ENCODE data around the gene PREPL. TPM values are rescaled to one million over a fixed set of nuclear protein-coding genes. Genes with fewer than 3 reads are reported as not detected.
"Not testable (repeated sequence)": the region's sequence is repeated elsewhere in the genome, so short reads cannot be mapped to it uniquely, and the experiment has no call there.

Gene PREPL
- total RNA-seq, 1 donor: 68.2 TPM

GRCh38 chr2:44314362-44314761, 46.9 kb downstream of the PREPL start:
- TF ChIP-seq CTCF (IDR thresholded peaks at IDR 0.05; ENCODE audit: insufficient read depth, low read depth, low read length): no peak
- H3K4me3 ChIP-seq (ENCODE audit: low read depth, low read length): no peak overlapping the region

GRCh38 chr2:44310287-44310686, 51.0 kb downstream of the PREPL start:
- TF ChIP-seq CTCF (IDR thresholded peaks at IDR 0.05; ENCODE audit: insufficient read depth, low read depth, low read length): no peak
- no peak overlapping the region for H3K4me3 ChIP-seq (ENCODE audit: low read depth, low read length)
- DNase-seq (ENCODE audit: low read depth): no peak

More at GRCh38 chr2:44314362-44314761, 46.9 kb downstream of the PREPL start:
- no peak for DNase-seq (ENCODE audit: low read depth)

- DNase-seq (ENCODE audit: low read depth): no peak
These were observed 55.4 kb downstream of the PREPL start for GRCh38 chr2:44305882-44306281.

GRCh38 chr2:44304258-44304657, 57.0 kb downstream of the PREPL start:
- DNase-seq (ENCODE audit: low read depth): no peak
- no peak overlapping the region for H3K4me3 ChIP-seq (ENCODE audit: low read depth, low read length)
- TF ChIP-seq CTCF (IDR thresholded peaks at IDR 0.05; ENCODE audit: insufficient read depth, low read depth, low read length): no peak

More at GRCh38 chr2:44305882-44306281, 55.4 kb downstream of the PREPL start:
- H3K4me3 ChIP-seq (ENCODE audit: low read depth, low read length): no peak overlapping the region
- no peak for TF ChIP-seq CTCF (IDR thresholded peaks at IDR 0.05; ENCODE audit: insufficient read depth, low read depth, low read length)

- not testable (repeated sequence) for H3K4me3 ChIP-seq (ENCODE audit: low read depth, low read length); DNase-seq (ENCODE audit: low read depth)
These were observed 57.5 kb downstream of the PREPL start for GRCh38 chr2:44303766-44304165.

GRCh38 chr2:44301111-44301510, 60.2 kb downstream of the PREPL start:
- no peak overlapping the region for H3K4me3 ChIP-seq (ENCODE audit: low read depth, low read length)
- no peak for DNase-seq (ENCODE audit: low read depth)
- TF ChIP-seq CTCF (IDR thresholded peaks at IDR 0.05; ENCODE audit: insufficient read depth, low read depth, low read length): no peak

GRCh38 chr2:44299635-44300034, 61.7 kb downstream of the PREPL start:
- no peak for DNase-seq (ENCODE audit: low read depth)
- no peak for TF ChIP-seq CTCF (IDR thresholded peaks at IDR 0.05; ENCODE audit: insufficient read depth, low read depth, low read length)
- H3K4me3 ChIP-seq (ENCODE audit: low read depth, low read length): no peak overlapping the region

All from fibroblast of villous mesenchyme (primary cell).